MCF 10A (cell line): Measurements from ENCODE around the gene DBX2. TPM values are rescaled to one million over a fixed set of nuclear protein-coding genes. Genes with fewer than 3 reads are reported as not detected.

Source experiments
- BruUV-seq: library from RNA; stranded (reverse); fragments of 400-500 nt; replicated peaks from 2 replicates; lab custom pipeline; 2021; lab: Mats Ljungman, UMichigan
- CTCF ChIA-PET: fragments of 300-600 bp; sonication (Branson Sonifier 250); formaldehyde crosslinking; extraction: SDS; loops from one replicate; lab custom pipeline; 2021; ENCODE audit warnings: antibody characterized with exemption, inconsistent platforms; lab: Yijun Ruan, JAX
- POLR2A ChIA-PET: fragments of 300-600, 350-650 bp; sonication (Branson Sonifier 250); formaldehyde crosslinking; extraction: SDS; loops from one replicate; lab custom pipeline; 2020; ENCODE audit warnings: antibody characterized with exemption, inconsistent platforms; lab: Yijun Ruan, JAX
- DNase-seq: peaks from one replicate; pipeline ENCODE4 v3.0.0-alpha.2; 2018; ENCODE audit not compliant: unreplicated experiment
- H3K27ac Mint-ChIP-seq: one replicate; pipeline ENCODE4 v1.8.0; 2022; ENCODE audit warnings: mild to moderate bottlenecking, low read depth, mixed read lengths; ENCODE audit not compliant: unreplicated experiment
- H3K27me3 Mint-ChIP-seq: one replicate; pipeline ENCODE4 v1.8.0; 2022; ENCODE audit warnings: mixed read lengths; ENCODE audit not compliant: insufficient read depth, unreplicated experiment
- H3K36me3 Mint-ChIP-seq: one replicate; pipeline ENCODE4 v1.8.0; 2022; ENCODE audit warnings: mild to moderate bottlenecking, moderate library complexity, mixed read lengths; ENCODE audit not compliant: insufficient read depth, unreplicated experiment
- H3K4me1 Mint-ChIP-seq: one replicate; pipeline ENCODE4 v1.8.0; 2022; ENCODE audit warnings: mixed read lengths; ENCODE audit not compliant: insufficient read depth, unreplicated experiment
- H3K4me3 Mint-ChIP-seq: one replicate; pipeline ENCODE4 v1.8.0; 2022; ENCODE audit warnings: mild to moderate bottlenecking, moderate library complexity, mixed read lengths; ENCODE audit not compliant: unreplicated experiment
- H3K9me3 Mint-ChIP-seq: one replicate; pipeline ENCODE4 v1.8.0; 2022; ENCODE audit warnings: mixed read lengths; ENCODE audit not compliant: unreplicated experiment
- CTCF ChIP-seq: fragments of 200-600 bp; IDR thresholded peaks from one replicate; pipeline ENCODE4 v1.8.0; 2022; ENCODE audit warnings: antibody characterized with exemption, mild to moderate bottlenecking; ENCODE audit not compliant: unreplicated experiment
- intact Hi-C: fragments of 100-400 bp; cut with micrococcal nuclease; formaldehyde crosslinking; loops from 2 replicates; pipeline ENCODE4 v1.14.1; 2022
- total RNA-seq: library from RNA; stranded (reverse); gene quantifications from 2 replicates; pipeline ENCODE4 v1.2.3, GENCODE V29; 2022

DBX2 gene
- total RNA-seq, 1 experiment from 2014 or later = not detected

- no TSS peak for BruUV-seq
- no peak for TF ChIP-seq CTCF
- Mint-ChIP-seq H3K4me1 (no peaks in the 10 kb centered on the region), H3K27me3 (peaks cover 79% of the 10 kb centered on the region), H3K36me3 (no peaks in the 10 kb centered on the region), H3K9me3 (no peaks in the 10 kb centered on the region), H3K4me3 (no peak overlapping the region), H3K27ac (no peak overlapping the region)
- POLR2A ChIA-PET = no interaction called here
- intact Hi-C loops = no loop called here
- CTCF ChIA-PET = interaction anchor here (0.6 to 0.7 kb wide), 2 partner anchors 338 to 542 kb away, joined by 3 to 4 read pairs; no protein-coding TSS in a partner anchor
- peak; percentile 2 for DNase-seq
These were observed 750 bp upstream of the DBX2 start for GRCh38 chr12:45051572-45052125.

- Mint-ChIP-seq H3K9me3 (no peaks in the 10 kb centered on the region), H3K27ac (no peak overlapping the region), H3K36me3 (no peaks in the 10 kb centered on the region), H3K4me1 (no peaks in the 10 kb centered on the region), H3K27me3 (peaks cover 88% of the 10 kb centered on the region), H3K4me3 (no peak overlapping the region)
- CTCF ChIA-PET = interaction anchor here (0.6 to 0.7 kb wide), 3 partner anchors 11 to 1344 kb away, joined by 3 to 4 read pairs (median 3); no protein-coding TSS in a partner anchor
- TF ChIP-seq CTCF = no peak
- intact Hi-C loops = no loop called here
- POLR2A ChIA-PET = no interaction called here
- BruUV-seq = no TSS peak
- DNase-seq = no peak
These were observed 768 bp downstream of the DBX2 start for GRCh38 chr12:45049912-45050750.

GRCh38 chr12:45042599-45042998, 8.3 kb downstream of the DBX2 start:
- TF ChIP-seq CTCF = no peak
- BruUV-seq = no TSS peak
- CTCF ChIA-PET = no interaction called here
- no peak for DNase-seq
- intact Hi-C loops = no loop called here
- no peak overlapping the region for H3K4me3 Mint-ChIP-seq
- H3K27ac Mint-ChIP-seq = no peak overlapping the region
- no peaks in the 10 kb centered on the region for H3K9me3 Mint-ChIP-seq
- POLR2A ChIA-PET = no interaction called here
- H3K27me3 Mint-ChIP-seq = peaks cover 84% of the 10 kb centered on the region
- no peaks in the 10 kb centered on the region for H3K4me1 Mint-ChIP-seq
- no peaks in the 10 kb centered on the region for H3K36me3 Mint-ChIP-seq

- Mint-ChIP-seq H3K4me3 (no peak overlapping the region), H3K9me3 (no peaks in the 10 kb centered on the region), H3K36me3 (no peaks in the 10 kb centered on the region), H3K27ac (no peak overlapping the region), H3K4me1 (no peaks in the 10 kb centered on the region), H3K27me3 (peaks cover 71% of the 10 kb centered on the region)
- ChIA-PET POLR2A (no interaction called here), CTCF (interaction anchor here (0.5 kb wide), 1 partner anchor 21 kb away, joined by 3 read pairs; no protein-coding TSS in a partner anchor)
- no peak for DNase-seq
- BruUV-seq = no TSS peak
- intact Hi-C loops = no loop called here
- no peak for TF ChIP-seq CTCF
These were observed 9.9 kb downstream of the DBX2 start for GRCh38 chr12:45040977-45041376.
